ENCODE results near the gene EN2.

DNA sequence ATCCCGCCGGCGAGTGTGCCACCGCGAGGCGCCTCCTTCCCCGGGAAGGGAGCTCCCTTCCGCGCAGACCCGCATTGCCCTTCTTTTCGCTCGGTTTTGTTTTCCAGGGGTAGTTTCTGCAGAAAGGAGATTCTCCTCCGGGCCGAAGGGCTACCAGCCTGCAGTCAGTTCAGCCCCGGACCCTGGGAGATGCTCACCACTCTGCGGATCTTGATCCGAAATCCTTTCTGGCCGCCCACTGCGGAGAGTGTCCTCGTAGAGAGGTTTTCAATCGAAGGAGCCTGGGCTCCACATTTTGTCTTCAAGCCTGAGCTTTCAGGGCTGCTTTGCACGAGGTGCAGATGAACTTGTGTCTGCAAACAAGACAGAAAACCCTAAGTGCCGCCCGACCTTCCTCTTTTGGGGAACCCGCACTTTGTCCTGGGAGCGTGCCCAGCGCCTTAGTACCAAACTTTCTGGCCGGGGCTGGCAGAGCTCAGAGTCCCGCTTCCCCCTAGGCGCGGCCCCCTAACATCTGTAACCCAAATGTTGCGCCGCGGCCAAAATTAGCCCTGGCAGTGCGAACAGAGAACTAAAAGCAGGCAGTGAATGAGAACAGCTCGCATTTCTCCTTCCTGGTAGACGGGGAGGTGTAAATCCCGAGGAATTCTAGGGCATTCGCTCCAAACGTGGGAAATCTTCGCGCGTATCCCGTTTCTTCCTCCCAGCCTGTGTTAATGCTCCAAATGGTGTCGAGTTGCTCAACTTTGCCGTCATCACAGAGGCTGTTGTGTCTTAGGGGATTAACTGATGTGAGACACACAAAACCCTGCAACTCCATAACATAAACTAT lies 6.7 kb upstream of the EN2 start:
- TF ChIP-seq CTCF (conservative IDR thresholded peaks at IDR 0.05; ENCODE audit: low read length) (no peak), EZH2phosphoT487 (IDR thresholded peaks at IDR 0.05; ENCODE audit: borderline replicate concordance, low read depth, low read length) (no peak)

All from OCI-LY7 (cell line).